Transverse colon (tissue), 4 donors: ENCODE measurements around the gene NEK10.

Experiments used
- EP300 ChIP-seq: sonication (generic); formaldehyde crosslinking; IDR thresholded peaks from one replicate; pipeline ENCODE4 v1.6.1; 2017; ENCODE audit warnings: antibody characterized with exemption, low read depth
- POLR2A ChIP-seq: fragments of 450-650 bp; IDR thresholded peaks from one replicate; pipeline ENCODE4 v1.6.1; 2016; ENCODE audit warnings: antibody characterized with exemption, mild to moderate bottlenecking, moderate library complexity
- POLR2AphosphoS5 ChIP-seq, 3 donors: sonication (generic); formaldehyde crosslinking; IDR thresholded peaks; one replicate each; pipeline ENCODE4 v1.6.1; 2016; ENCODE audit warnings: antibody characterized with exemption in 3 of 3
- TF ChIP-seq, protein P1 (sequence below), 5 experiments: fragments of 200-600 bp in 3 of 5; fragments of 450-650 bp in 2 of 5; sonication (generic) in 3 of 5; IDR thresholded peaks; 1 replicate in 2 of 5; 2 replicates in 3 of 5; pipeline ENCODE4 v1.5.1; 2016 to 2017; ENCODE audit warnings: antibody characterized with exemption in 5 of 5, inconsistent platforms in 3 of 5, mild to moderate bottlenecking in 2 of 5, moderate library complexity in 1 of 5

DNA sequence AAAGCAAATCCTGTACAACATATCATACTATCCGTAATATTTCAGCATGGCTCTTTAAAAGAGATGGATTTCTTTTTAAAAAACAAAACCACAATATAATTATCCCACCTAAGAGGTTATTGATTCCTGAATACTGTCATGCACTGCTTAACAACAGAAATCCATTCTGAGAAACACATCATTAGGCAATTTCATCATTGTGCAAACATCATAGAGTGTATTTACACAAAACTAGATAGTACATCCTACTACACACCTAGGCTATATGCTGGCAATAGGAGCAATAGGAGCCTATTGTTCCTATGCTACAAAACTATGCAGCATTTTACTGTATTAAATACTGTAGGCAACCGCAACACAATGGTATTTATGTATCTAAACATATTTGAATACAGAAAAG lies 242.0 kb downstream of the NEK10 start:
- TF ChIP-seq, protein P1, sequence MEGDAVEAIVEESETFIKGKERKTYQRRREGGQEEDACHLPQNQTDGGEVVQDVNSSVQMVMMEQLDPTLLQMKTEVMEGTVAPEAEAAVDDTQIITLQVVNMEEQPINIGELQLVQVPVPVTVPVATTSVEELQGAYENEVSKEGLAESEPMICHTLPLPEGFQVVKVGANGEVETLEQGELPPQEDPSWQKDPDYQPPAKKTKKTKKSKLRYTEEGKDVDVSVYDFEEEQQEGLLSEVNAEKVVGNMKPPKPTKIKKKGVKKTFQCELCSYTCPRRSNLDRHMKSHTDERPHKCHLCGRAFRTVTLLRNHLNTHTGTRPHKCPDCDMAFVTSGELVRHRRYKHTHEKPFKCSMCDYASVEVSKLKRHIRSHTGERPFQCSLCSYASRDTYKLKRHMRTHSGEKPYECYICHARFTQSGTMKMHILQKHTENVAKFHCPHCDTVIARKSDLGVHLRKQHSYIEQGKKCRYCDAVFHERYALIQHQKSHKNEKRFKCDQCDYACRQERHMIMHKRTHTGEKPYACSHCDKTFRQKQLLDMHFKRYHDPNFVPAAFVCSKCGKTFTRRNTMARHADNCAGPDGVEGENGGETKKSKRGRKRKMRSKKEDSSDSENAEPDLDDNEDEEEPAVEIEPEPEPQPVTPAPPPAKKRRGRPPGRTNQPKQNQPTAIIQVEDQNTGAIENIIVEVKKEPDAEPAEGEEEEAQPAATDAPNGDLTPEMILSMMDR (IDR thresholded peaks at IDR 0.05) = no peak
- TF ChIP-seq POLR2AphosphoS5 (IDR thresholded peaks at IDR 0.05) = no peak
- no peak for TF ChIP-seq EP300
- no peak for TF ChIP-seq POLR2A
